H54 (cell line): Measurements from ENCODE around the gene HES1.

Experiments
- DNase-seq: peaks from one replicate; pipeline ENCODE4 v3.0.0; 2011; ENCODE audit warnings: low spot score, mixed read lengths; ENCODE audit not compliant: insufficient read length
- FAIRE-seq: peaks from 3 replicates; lab custom pipeline; 2011; peaks lifted over from hg19 to GRCh38; lab: Jason Lieb, UNC
- POLR2A ChIP-seq: IDR thresholded peaks from 2 replicates; pipeline ENCODE4 v1.6.1; 2011; ENCODE audit warnings: low read depth, mild to moderate bottlenecking, low read length

The HES1 gene

GRCh38 chr3:194110483-194110882 is 25.5 kb upstream of the HES1 start:
- DNase-seq (no peak), FAIRE-seq (no peak)
- TF ChIP-seq POLR2A, result no peak

- DNase-seq (no peak), FAIRE-seq (no peak)
Measured at GRCh38 chr3:194111336-194111735, 24.6 kb upstream of the HES1 start.

GRCh38 chr3:194112120-194113106 is 23.5 kb upstream of the HES1 start:
- no peak for DNase-seq
- no peak for TF ChIP-seq POLR2A
- no peak for FAIRE-seq

More at GRCh38 chr3:194111336-194111735, 24.6 kb upstream of the HES1 start:
- no peak for TF ChIP-seq POLR2A

- DNase-seq (no peak), FAIRE-seq (no peak)
- no peak for TF ChIP-seq POLR2A
Measured at GRCh38 chr3:194114123-194114522, 21.8 kb upstream of the HES1 start.

GRCh38 chr3:194117104-194117845 is 18.7 kb upstream of the HES1 start:
- TF ChIP-seq POLR2A, result no peak
- DNase-seq, result no peak
- no peak for FAIRE-seq

- TF ChIP-seq POLR2A, result no peak
- no peak for DNase-seq
- FAIRE-seq, result no peak
Measured at GRCh38 chr3:194118920-194119319, 17.0 kb upstream of the HES1 start.

- no peak for DNase-seq
- TF ChIP-seq POLR2A, result no peak
- no peak for FAIRE-seq
Measured at GRCh38 chr3:194119831-194120590, 15.9 kb upstream of the HES1 start.

GRCh38 chr3:194120789-194121770 is 14.9 kb upstream of the HES1 start:
- no peak for DNase-seq
- no peak for FAIRE-seq
- TF ChIP-seq POLR2A, result no peak

GRCh38 chr3:194121891-194122631 is 13.9 kb upstream of the HES1 start:
- DNase-seq, result no peak
- FAIRE-seq, result no peak
- TF ChIP-seq POLR2A, result no peak

- no peak for FAIRE-seq
- DNase-seq, result no peak
- TF ChIP-seq POLR2A, result no peak
Measured at GRCh38 chr3:194123726-194124125, 12.2 kb upstream of the HES1 start.

- DNase-seq (no peak), FAIRE-seq (no peak)
- TF ChIP-seq POLR2A, result no peak
Measured at GRCh38 chr3:194124193-194124592, 11.8 kb upstream of the HES1 start.

- FAIRE-seq, result no peak
Measured at GRCh38 chr3:194125442-194125841, 10.5 kb upstream of the HES1 start.

GRCh38 chr3:194126790-194127189 is 9.2 kb upstream of the HES1 start:
- DNase-seq (no peak), FAIRE-seq (no peak)
- TF ChIP-seq POLR2A, result no peak

More at GRCh38 chr3:194125442-194125841, 10.5 kb upstream of the HES1 start:
- no peak for DNase-seq
- no peak for TF ChIP-seq POLR2A
